Measurements from ENCODE around the gene AGXT2.

Gene AGXT2

GRCh38 chr5:34957857-34958690 is 89.7 kb downstream of the AGXT2 start:
- DNase-seq, result peak; percentile 8

- DNase-seq, result peak; percentile 59
These were observed 90.4 kb downstream of the AGXT2 start for GRCh38 chr5:34957321-34957720.
